ENCODE results near the gene PEAK1. TPM values are rescaled to one million over a fixed set of nuclear protein-coding genes. Genes with fewer than 3 reads are reported as not detected.

The PEAK1 gene
- total and polyA plus RNA-seq, 2 donors (not counting 3 experiments of a cell fraction or from before 2014, with no cell fraction given): 17.9 to 91.9 TPM

- ChIA-PET CTCF (interaction anchor here (1.2 kb wide), 1 partner anchor 184 kb away, joined by 3 read pairs; no protein-coding TSS in a partner anchor), POLR2A (interaction anchor here (0.6 kb wide), 1 partner anchor 1417 kb away, joined by 3 read pairs; no protein-coding TSS in a partner anchor)
- H3K27ac ChIP-seq (ENCODE audit: insufficient read depth, low read depth, low read length): no peak overlapping the region
- no peaks in the 10 kb centered on the region for H3K4me1 ChIP-seq (ENCODE audit: control insufficient read depth, extremely low read depth, insufficient read depth, low read length)
- no peak overlapping the region for H3K9ac ChIP-seq (replicated peaks; ENCODE audit: extremely low read depth, insufficient read depth, low read length)
- FAIRE-seq (peak; percentile 37), DNase-seq (ENCODE audit: low read depth, low spot score) (no peak)
- peaks cover 66% of the 10 kb centered on the region for H3K79me2 ChIP-seq (ENCODE audit: control insufficient read depth, insufficient read depth, low read length)
- dilution Hi-C loops (cut with MboI; ENCODE audit: extremely low pct_ligation_motif_present, low sequenced_read_pairs) (no loop called here), intact Hi-C loops (cut with micrococcal nuclease) (loop anchor here (10.0 kb wide), 1 partner anchor 46 kb away; no protein-coding TSS in a partner anchor)
- no peak overlapping the region for H3K4me3 ChIP-seq (replicated peaks in 1 of 3; ENCODE audit: insufficient read depth in 1 of 3, low read depth in 1 of 3, low read length in 3 of 3)
- no peaks in the 10 kb centered on the region for H3K9me3 ChIP-seq (replicated peaks; ENCODE audit: control insufficient read depth, insufficient read depth, low read length)
- H3K4me2 ChIP-seq (ENCODE audit: insufficient read depth, low read length): no peak overlapping the region
- H3K9me1 ChIP-seq (replicated peaks; ENCODE audit: control insufficient read depth, extremely low read depth, insufficient read depth, low read length): no peaks in the 10 kb centered on the region
- H3K36me3 ChIP-seq (ENCODE audit: control insufficient read depth in 2 of 2, extremely low read depth in 1 of 2, insufficient read depth in 2 of 2, low read length in 2 of 2): peaks cover 0 to 3% of the 10 kb centered on the region in 2 experiments
- no peaks in the 10 kb centered on the region for H3K27me3 ChIP-seq (ENCODE audit: control insufficient read depth in 2 of 2, insufficient read depth in 2 of 2, low read length in 2 of 2)
- TF ChIP-seq POLR2AphosphoS5 (IDR thresholded peaks at IDR 0.05; ENCODE audit: insufficient read depth, low read depth, low read length) (no peak), MYC (IDR thresholded peaks at IDR 0.05; ENCODE audit: low read depth, low read length) (no peak), FOS (IDR thresholded peaks at IDR 0.05; ENCODE audit: borderline replicate concordance, insufficient read depth, low read length) (no peak), JUN (IDR thresholded peaks at IDR 0.05; ENCODE audit: borderline replicate concordance, insufficient read depth, insufficient read length, low read depth) (no peak), GATA2 (IDR thresholded peaks at IDR 0.05; ENCODE audit: insufficient read depth, insufficient read length, low read depth, low read length) (no peak), CTCF (IDR thresholded peaks at IDR 0.05; ENCODE audit: extremely low read depth in 1 of 2, insufficient read depth in 1 of 2, low read depth in 1 of 2, low read length in 2 of 2) (no peak), POLR2A (IDR thresholded peaks at IDR 0.05; ENCODE audit: low read depth, low read length) (no peak), EZH2 (IDR thresholded peaks at IDR 0.05; ENCODE audit: borderline replicate concordance, low read depth, low read length, severe bottlenecking) (no peak)
- TF ChIP-seq, protein P1, sequence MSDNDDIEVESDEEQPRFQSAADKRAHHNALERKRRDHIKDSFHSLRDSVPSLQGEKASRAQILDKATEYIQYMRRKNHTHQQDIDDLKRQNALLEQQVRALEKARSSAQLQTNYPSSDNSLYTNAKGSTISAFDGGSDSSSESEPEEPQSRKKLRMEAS (IDR thresholded peaks at IDR 0.05; ENCODE audit: insufficient read depth, insufficient read length): no peak
- peaks cover 9% of the 10 kb centered on the region for H4K20me1 ChIP-seq (replicated peaks; ENCODE audit: control insufficient read depth, extremely low read depth, insufficient read depth, low read length)
- BruUV-seq (replicated peaks): no TSS peak
- H2AFZ ChIP-seq (ENCODE audit: low read depth, low read length): no peak overlapping the region
These were observed 61.2 kb downstream of the PEAK1 start for GRCh38 chr15:77358545-77359240.
